Activated naive CD4-positive, alpha-beta T cell treated with anti-CD3 and anti-CD28 coated beads, Interleukin-2, amount 50 U/mL, for 24 hours (primary cell): ENCODE results near the gene BAIAP2.

Source experiments
- H3K27ac Mint-ChIP-seq: one replicate; pipeline ENCODE4 v1.8.0; 2021; ENCODE audit warnings: mild to moderate bottlenecking, mixed read lengths
- H3K27me3 Mint-ChIP-seq: one replicate; pipeline ENCODE4 v1.8.0; 2021; ENCODE audit warnings: mixed read lengths
- H3K36me3 Mint-ChIP-seq: one replicate; pipeline ENCODE4 v1.8.0; 2021; ENCODE audit warnings: mixed read lengths
- H3K4me1 Mint-ChIP-seq: one replicate; pipeline ENCODE4 v1.8.0; 2021; ENCODE audit warnings: mixed read lengths
- H3K4me3 Mint-ChIP-seq: one replicate; pipeline ENCODE4 v1.8.0; 2021; ENCODE audit warnings: mild to moderate bottlenecking, mixed read lengths
- H3K9me3 Mint-ChIP-seq: one replicate; pipeline ENCODE4 v1.8.0; 2021; ENCODE audit warnings: mixed read lengths

The BAIAP2 gene

GRCh38 chr17:81102352-81102751 lies 67.4 kb downstream of the BAIAP2 start:
- H3K4me3 Mint-ChIP-seq: no peak overlapping the region
- H3K4me1 Mint-ChIP-seq: no peaks in the 10 kb centered on the region
- H3K36me3 Mint-ChIP-seq: no peaks in the 10 kb centered on the region
- H3K27me3 Mint-ChIP-seq: no peaks in the 10 kb centered on the region
- H3K9me3 Mint-ChIP-seq: no peaks in the 10 kb centered on the region
- no peak overlapping the region for H3K27ac Mint-ChIP-seq

DNA sequence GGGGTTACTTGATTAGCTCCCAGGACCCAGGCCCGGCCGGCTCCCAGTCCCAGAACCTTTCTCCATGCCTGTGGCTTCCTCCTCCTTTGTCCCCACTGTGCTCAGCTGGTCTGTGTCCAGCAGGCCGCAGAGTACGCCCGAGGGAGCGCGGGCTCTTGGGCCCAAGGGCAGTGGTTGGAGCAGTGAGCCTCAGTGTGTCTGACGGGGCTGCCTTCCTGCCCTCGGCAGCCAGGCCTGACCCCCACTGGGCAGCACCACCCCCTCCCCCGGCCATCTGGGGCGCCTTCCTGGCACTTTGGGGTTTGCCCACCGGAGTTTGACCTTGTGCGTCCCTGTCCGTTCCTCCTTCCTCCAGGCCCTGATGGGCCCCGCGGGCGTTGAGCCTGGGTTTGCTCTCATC lies 67.9 kb downstream of the BAIAP2 start:
- no peak overlapping the region for H3K27ac Mint-ChIP-seq

GRCh38 chr17:81103379-81103778 lies 68.4 kb downstream of the BAIAP2 start:
- Mint-ChIP-seq H3K9me3 (no peaks in the 10 kb centered on the region), H3K27me3 (no peaks in the 10 kb centered on the region), H3K36me3 (no peaks in the 10 kb centered on the region), H3K27ac (no peak overlapping the region), H3K4me3 (no peak overlapping the region), H3K4me1 (no peaks in the 10 kb centered on the region)

More for the DNA sequence above, 67.9 kb downstream of the BAIAP2 start:
- no peaks in the 10 kb centered on the region for H3K27me3 Mint-ChIP-seq
- H3K4me3 Mint-ChIP-seq: no peak overlapping the region
- H3K4me1 Mint-ChIP-seq: no peaks in the 10 kb centered on the region
- no peaks in the 10 kb centered on the region for H3K9me3 Mint-ChIP-seq
- H3K36me3 Mint-ChIP-seq: no peaks in the 10 kb centered on the region

DNA sequence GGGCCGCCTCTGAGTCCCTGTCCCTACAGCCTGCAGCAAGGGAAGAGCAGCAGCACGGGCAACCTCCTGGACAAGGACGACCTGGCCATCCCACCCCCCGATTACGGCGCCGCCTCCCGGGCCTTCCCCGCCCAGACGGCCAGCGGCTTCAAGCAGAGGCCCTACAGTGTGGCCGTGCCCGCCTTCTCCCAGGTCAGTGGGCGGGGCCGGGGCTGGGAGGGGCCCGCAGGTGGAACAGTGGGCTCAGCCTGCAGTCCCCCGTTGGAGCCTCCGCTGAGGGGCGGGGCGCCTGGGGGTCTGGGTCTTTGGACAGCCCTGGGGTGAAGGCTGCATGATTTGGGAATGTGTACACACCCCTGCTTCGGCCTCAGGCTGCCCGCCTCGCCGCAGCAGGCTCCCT lies 71.8 kb downstream of the BAIAP2 start:
- H3K27ac Mint-ChIP-seq: no peak overlapping the region
- no peaks in the 10 kb centered on the region for H3K9me3 Mint-ChIP-seq
- H3K4me1 Mint-ChIP-seq: peaks cover 5% of the 10 kb centered on the region
- no peak overlapping the region for H3K4me3 Mint-ChIP-seq
- no peaks in the 10 kb centered on the region for H3K27me3 Mint-ChIP-seq
- peaks cover 2% of the 10 kb centered on the region for H3K36me3 Mint-ChIP-seq

DNA sequence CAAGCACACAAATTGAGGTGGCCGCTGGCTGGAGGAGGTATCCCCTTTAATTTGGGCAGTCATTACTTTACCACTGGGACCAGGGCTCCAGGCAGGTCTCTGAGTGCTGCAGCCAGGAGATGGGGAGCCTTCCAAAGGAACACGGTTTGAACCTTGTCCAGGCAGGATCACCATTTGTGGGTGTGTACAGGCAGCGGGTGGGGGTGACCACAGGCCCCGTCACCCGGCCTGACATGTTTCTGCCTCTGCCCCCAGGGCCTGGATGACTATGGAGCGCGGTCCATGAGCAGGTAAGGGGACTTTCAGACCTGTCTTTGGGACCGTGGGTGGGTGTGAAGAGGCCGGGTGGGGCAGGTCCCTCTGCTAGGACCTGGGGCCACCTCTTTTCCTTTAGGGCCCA lies 73.3 kb downstream of the BAIAP2 start:
- Mint-ChIP-seq H3K27ac (no peak overlapping the region), H3K36me3 (peaks cover 2% of the 10 kb centered on the region), H3K4me3 (no peak overlapping the region), H3K4me1 (peaks cover 5% of the 10 kb centered on the region), H3K9me3 (no peaks in the 10 kb centered on the region), H3K27me3 (no peaks in the 10 kb centered on the region)

- no peak overlapping the region for H3K4me3 Mint-ChIP-seq
- H3K4me1 Mint-ChIP-seq: peaks cover 5% of the 10 kb centered on the region
- no peaks in the 10 kb centered on the region for H3K9me3 Mint-ChIP-seq
- H3K36me3 Mint-ChIP-seq: peaks cover 2% of the 10 kb centered on the region
- H3K27ac Mint-ChIP-seq: peak overlapping the region; percentile 23
- H3K27me3 Mint-ChIP-seq: no peaks in the 10 kb centered on the region
Measured at GRCh38 chr17:81109957-81110356, 75.0 kb downstream of the BAIAP2 start.

- no peak overlapping the region for H3K4me3 Mint-ChIP-seq
- H3K4me1 Mint-ChIP-seq: peaks cover 5% of the 10 kb centered on the region
- H3K36me3 Mint-ChIP-seq: peaks cover 2% of the 10 kb centered on the region
- no peaks in the 10 kb centered on the region for H3K9me3 Mint-ChIP-seq
- no peak overlapping the region for H3K27ac Mint-ChIP-seq
- H3K27me3 Mint-ChIP-seq: no peaks in the 10 kb centered on the region
Measured at GRCh38 chr17:81110488-81111040, 75.6 kb downstream of the BAIAP2 start.

DNA sequence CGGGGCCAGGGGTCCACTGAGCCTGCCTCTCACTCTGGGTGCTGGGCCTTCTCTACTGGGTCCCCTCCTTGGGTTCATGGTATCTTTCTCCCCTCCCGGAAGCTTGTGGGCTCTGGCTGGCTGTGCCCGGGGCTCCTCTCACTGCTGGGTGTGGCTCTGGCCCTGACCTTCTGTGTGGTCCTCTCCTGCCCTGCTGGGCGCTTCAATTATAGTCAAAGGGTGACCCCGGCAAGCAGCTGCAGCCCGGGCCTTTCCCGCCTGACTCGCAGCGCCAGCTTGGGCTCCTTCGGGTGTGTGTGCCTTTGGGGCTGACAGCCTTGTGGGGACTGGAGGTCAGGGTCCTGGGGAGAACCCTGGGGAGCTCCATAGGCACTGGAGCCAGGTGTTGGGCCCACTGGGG lies 76.1 kb downstream of the BAIAP2 start:
- H3K36me3 Mint-ChIP-seq: peaks cover 2% of the 10 kb centered on the region
- no peak overlapping the region for H3K4me3 Mint-ChIP-seq
- H3K27ac Mint-ChIP-seq: no peak overlapping the region
- H3K9me3 Mint-ChIP-seq: no peaks in the 10 kb centered on the region
- H3K27me3 Mint-ChIP-seq: no peaks in the 10 kb centered on the region
- peaks cover 5% of the 10 kb centered on the region for H3K4me1 Mint-ChIP-seq

- Mint-ChIP-seq H3K4me1 (peaks cover 5% of the 10 kb centered on the region), H3K27ac (no peak overlapping the region), H3K36me3 (peaks cover 2% of the 10 kb centered on the region), H3K4me3 (no peak overlapping the region), H3K27me3 (no peaks in the 10 kb centered on the region), H3K9me3 (no peaks in the 10 kb centered on the region)
Measured at GRCh38 chr17:81112450-81112849, 77.5 kb downstream of the BAIAP2 start.

- no peak overlapping the region for H3K27ac Mint-ChIP-seq
- H3K4me1 Mint-ChIP-seq: peaks cover 5% of the 10 kb centered on the region
- peaks cover 2% of the 10 kb centered on the region for H3K36me3 Mint-ChIP-seq
- no peaks in the 10 kb centered on the region for H3K9me3 Mint-ChIP-seq
- no peak overlapping the region for H3K4me3 Mint-ChIP-seq
- no peaks in the 10 kb centered on the region for H3K27me3 Mint-ChIP-seq
Measured at GRCh38 chr17:81113158-81113724, 78.3 kb downstream of the BAIAP2 start.

GRCh38 chr17:81114351-81115093 lies 79.6 kb downstream of the BAIAP2 start:
- Mint-ChIP-seq H3K36me3 (peaks cover 2% of the 10 kb centered on the region), H3K9me3 (no peaks in the 10 kb centered on the region), H3K4me3 (no peak overlapping the region), H3K27ac (no peak overlapping the region), H3K4me1 (peaks cover 5% of the 10 kb centered on the region), H3K27me3 (no peaks in the 10 kb centered on the region)

- Mint-ChIP-seq H3K4me1 (no peaks in the 10 kb centered on the region), H3K36me3 (no peaks in the 10 kb centered on the region), H3K27me3 (no peaks in the 10 kb centered on the region), H3K4me3 (no peak overlapping the region), H3K27ac (no peak overlapping the region), H3K9me3 (no peaks in the 10 kb centered on the region)
Measured at GRCh38 chr17:81115219-81115618, 80.3 kb downstream of the BAIAP2 start.

- Mint-ChIP-seq H3K27me3 (no peaks in the 10 kb centered on the region), H3K4me3 (no peak overlapping the region), H3K4me1 (no peaks in the 10 kb centered on the region), H3K27ac (no peak overlapping the region), H3K36me3 (no peaks in the 10 kb centered on the region), H3K9me3 (no peaks in the 10 kb centered on the region)
Measured at GRCh38 chr17:81115749-81116464, 81.0 kb downstream of the BAIAP2 start.

GRCh38 chr17:81116704-81117103 lies 81.8 kb downstream of the BAIAP2 start:
- Mint-ChIP-seq H3K27ac (no peak overlapping the region), H3K9me3 (no peaks in the 10 kb centered on the region), H3K27me3 (no peaks in the 10 kb centered on the region), H3K36me3 (no peaks in the 10 kb centered on the region), H3K4me1 (no peaks in the 10 kb centered on the region), H3K4me3 (no peak overlapping the region)

DNA sequence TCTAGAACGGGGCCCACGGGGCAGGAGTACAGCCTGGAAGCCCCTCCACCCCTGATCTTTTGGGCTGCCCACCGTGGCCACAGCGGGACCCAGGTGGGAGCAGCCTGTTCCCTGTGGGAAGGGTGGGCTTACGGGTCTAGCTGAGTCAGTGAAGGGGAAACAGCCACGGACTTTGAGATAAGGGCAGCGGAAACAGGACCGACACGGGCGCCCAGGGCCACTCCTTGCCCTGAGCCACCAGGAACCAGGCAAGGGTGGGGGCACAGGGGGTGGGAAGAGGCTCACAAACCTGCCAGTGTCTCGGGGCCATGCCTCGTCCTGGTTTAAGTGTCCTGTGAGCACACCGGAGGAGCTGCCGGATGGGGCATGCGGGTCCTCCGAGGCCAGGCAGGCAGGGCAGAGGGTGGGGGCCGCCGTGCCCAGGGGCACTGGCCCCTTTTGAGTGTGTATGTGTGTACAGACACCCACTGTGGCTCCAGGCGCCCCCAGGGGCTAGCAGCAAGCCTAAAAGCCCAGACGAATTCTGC lies 82.8 kb downstream of the BAIAP2 start:
- Mint-ChIP-seq H3K27ac (no peak overlapping the region), H3K4me3 (no peak overlapping the region), H3K4me1 (no peaks in the 10 kb centered on the region), H3K27me3 (no peaks in the 10 kb centered on the region), H3K36me3 (no peaks in the 10 kb centered on the region), H3K9me3 (no peaks in the 10 kb centered on the region)
